NCI-H2196 treated with DMSO at 0.1 percent for 48 hours (cell line): ENCODE measurements around the gene LRBA.

Experiments used
- DNase-seq: peaks from one replicate; lab custom pipeline; 2025; ENCODE audit not compliant: unreplicated experiment; lab: John Stamatoyannopoulos, UW

The LRBA gene

DNA sequence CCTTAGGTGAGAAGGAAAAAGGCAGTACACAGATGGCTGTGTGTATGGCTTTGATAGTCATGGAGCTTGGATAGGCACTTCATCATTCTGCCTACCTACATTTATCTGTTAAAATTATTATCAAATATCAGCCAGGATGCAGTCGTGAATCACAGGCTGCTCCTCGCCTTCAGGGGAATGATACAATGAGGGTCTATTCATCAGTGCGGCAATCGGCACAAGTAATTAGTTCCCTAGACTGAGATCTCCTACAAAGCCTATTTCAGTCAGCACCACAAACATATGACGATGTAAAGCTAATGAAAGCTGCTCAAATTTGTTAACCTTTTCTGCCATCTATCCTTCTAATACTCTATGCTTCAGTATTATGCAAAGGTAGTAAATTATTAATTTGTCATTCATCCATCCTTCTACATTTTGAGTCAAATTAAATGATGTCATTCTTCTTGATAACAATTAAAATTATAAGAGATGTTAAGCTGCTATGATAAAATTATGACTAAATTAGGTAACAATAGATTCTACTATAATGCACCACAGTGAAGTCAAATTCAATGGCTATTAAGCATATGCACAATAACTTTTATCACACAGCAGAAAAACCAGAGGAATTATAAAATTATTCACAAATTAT lies 414.2 kb downstream of the LRBA start:
- DNase-seq = no peak

- no peak for DNase-seq
Measured at GRCh38 chr4:150599547-150599946, 415.5 kb downstream of the LRBA start.

GRCh38 chr4:150598909-150599308 lies 416.2 kb downstream of the LRBA start:
- no peak for DNase-seq

DNA sequence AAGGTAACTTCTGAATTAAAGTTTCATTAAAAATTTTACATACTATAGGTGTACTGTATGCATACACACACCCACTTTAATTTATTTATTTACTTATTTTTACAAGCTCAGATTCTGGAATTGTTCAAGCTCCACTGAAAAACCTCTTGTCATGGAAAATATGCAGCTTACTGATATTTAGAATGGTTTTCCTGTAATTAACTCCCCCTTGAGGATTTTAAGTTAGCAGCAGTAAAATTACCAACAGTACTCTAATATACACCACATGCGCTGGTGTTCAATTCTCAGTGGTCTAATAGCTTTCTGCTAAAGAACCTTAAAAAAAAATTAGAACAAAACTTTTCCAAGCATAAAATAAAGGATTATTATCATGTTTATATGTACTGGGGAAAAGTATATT lies 421.1 kb downstream of the LRBA start:
- no peak for DNase-seq

DNA sequence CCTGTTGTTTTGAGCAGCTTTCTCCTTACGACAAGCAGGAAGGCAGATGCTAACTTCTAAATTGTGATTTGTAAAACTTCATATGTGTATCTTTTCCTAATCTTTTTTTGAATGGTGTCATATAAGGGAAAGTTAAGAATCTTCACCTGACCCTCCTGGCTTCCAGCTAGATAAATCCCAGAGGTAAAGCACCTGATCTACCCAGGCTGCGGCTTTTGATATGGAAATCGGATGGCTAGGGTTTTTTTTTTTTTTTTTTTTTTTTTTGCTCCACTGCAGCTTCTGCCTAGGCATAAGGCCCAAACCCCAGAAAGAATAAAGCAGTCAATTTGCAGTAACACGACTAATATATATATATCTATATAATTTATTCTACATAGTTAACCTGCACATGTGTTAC lies 423.2 kb downstream of the LRBA start:
- DNase-seq = no peak

DNA sequence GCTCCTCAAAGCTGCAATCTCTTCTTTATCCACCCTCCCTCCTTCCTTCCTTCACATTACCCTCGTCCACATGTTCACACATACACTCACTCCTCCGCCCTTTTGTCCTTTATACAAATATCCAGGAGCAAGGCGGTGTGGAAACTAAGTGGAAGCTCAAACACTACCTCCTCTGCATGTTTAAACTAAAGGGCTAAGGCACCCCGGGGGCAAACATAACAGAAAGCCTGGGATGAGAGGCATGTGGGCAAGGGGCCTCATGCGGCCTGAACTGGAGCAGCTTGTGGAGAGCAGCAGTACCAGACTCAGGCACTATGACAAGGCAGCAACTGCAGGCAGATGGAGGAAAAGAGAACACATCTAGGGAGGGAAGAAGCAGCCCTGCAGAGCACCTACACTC lies 423.7 kb downstream of the LRBA start:
- DNase-seq = no peak

GRCh38 chr4:150590631-150591030 lies 424.5 kb downstream of the LRBA start:
- no peak for DNase-seq

DNA sequence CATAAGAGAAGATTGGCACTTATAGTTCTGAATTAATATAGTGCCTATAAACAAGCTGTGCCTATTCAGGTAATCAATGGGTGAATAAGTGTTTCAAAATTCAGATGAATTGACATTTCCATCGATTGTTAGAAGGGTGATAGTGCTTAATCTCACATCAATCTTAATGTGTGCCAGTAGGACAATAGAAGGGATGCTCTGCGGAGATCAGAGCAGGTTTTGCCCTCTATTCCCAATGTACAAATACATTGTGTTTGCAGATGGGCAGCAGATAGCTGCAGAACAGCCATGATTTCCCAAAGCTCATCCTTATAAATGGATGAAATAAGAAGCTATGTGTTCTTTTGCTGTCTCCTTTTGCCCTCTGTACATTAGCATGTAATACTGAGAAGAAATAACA lies 425.9 kb downstream of the LRBA start:
- no peak for DNase-seq

DNA sequence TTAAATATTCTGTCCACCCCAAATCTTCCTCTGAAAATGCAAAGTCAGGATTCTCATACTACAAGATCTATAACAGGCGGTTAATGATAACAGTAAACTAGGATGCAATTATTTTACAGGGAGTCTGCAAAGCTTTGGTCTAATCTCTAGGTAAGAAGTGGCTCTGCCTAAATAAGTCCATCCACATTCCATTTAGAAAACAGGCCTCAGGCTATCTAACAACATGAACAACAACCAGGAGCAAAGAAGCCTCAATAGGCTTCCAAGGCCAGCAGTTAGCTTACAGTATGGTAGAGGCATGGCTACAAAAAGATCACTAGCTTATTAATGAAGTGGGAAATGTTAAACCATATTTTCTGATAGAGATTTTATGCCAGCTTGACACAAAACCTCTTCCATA lies 426.8 kb downstream of the LRBA start:
- DNase-seq = no peak

DNA sequence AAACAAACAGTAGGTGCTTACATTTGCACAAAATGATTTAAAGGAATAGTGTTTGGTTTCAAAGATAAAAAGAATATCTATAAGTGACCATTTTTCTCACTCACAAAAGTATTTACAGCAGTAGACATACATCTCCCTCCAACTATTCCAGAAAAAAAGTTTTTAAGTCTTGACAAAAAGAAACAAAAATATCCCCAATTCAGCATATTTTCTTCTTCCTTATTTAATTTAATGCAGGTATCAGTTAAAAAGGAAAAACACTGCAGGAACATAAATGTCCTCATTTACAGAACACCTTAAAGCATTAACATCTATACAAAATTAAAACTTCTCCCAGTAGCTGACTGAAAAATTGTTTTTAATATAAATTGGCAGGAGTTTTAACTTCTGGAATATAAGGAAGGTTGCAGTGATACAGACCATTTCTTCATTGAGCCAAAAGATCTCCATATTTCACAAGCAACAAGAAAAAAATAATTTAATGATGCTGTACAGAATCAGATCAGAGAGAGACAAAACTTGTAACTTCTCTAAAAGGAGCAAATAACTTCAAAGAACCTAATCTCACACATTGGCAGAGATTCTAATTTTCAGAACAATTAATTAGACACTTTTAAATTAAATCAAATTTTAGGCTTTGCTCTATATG lies 428.8 kb downstream of the LRBA start:
- DNase-seq = no peak

- DNase-seq = no peak
Measured at GRCh38 chr4:150585611-150586010, 429.5 kb downstream of the LRBA start.

DNA sequence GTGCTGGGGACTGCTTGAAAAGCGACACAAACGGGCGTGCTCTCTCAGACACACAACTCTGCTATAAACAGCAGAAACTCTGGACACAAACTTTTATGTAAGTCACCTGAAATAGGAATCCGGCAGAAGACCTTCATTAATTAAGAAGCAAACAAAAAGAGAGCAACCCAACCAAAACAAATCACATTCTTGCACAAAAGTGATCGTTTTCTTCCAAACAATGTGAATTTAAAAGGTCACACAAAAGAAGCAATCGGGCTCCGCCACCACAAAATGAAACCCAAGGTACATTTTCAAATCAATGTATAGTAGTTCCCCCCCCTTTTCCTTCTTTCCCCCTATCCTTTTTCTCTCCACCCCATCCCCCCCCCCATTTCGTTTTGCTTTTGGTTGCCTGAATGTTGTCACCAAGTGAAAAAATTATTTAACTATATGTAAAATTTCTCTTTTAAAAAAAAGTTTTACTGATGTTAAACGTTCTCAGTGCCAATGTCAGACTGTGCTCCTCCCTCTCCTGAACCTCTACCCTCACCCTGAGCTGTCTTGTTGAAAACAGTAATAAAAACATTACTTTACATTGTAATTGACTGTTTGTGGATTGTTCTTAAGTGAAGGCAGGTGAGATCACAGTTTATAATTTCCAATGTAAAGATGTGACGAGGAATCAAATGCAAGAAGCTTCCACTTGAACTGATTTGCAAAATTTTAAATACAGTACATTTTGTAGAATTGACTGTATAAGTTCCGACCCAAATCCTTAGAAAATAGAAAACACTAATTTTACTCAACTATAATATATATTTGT lies 430.8 kb downstream of the LRBA start:
- DNase-seq = no peak

DNA sequence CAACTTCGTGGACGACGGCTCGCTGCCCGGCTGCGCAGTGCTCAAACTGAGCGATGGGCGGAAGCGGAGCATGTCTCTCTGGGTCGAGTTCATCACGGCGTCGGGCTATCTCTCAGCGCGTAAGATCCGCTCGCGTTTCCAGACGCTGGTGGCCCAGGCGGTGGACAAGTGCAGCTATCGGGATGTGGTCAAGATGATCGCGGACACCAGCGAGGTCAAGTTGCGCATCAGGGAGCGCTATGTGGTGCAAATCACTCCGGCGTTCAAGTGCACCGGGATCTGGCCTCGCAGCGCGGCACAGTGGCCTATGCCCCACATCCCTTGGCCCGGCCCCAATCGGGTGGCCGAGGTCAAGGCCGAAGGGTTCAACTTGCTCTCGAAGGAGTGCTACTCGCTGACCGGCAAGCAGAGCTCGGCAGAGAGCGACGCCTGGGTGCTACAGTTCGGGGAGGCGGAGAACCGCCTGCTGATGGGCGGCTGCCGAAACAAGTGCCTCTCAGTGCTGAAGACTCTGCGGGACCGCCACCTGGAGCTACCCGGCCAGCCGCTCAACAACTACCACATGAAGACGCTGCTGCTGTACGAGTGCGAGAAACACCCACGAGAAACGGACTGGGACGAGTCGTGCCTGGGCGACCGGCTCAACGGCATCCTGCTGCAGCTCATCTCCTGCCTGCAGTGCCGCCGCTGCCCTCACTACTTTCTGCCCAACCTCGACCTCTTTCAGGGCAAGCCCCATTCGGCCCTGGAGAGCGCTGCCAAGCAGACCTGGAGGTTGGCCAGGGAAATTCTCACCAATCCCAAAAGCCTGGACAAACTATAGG lies 431.6 kb downstream of the LRBA start:
- DNase-seq = no peak

- no peak for DNase-seq
Measured at GRCh38 chr4:150582873-150583286, 432.2 kb downstream of the LRBA start.

- DNase-seq = no peak
Measured at GRCh38 chr4:150582146-150582872, 432.8 kb downstream of the LRBA start, which contains the start of gene MAB21L2. Gene MAB21L2 (plus strand): TSS chr4:150582151. CDS start chr4:150583030, 879 bp downstream.

- DNase-seq = no peak
Measured at GRCh38 chr4:150581641-150582051, 433.4 kb downstream of the LRBA start.

- DNase-seq = no peak
Measured at GRCh38 chr4:150581056-150581605, 434.0 kb downstream of the LRBA start.

DNA sequence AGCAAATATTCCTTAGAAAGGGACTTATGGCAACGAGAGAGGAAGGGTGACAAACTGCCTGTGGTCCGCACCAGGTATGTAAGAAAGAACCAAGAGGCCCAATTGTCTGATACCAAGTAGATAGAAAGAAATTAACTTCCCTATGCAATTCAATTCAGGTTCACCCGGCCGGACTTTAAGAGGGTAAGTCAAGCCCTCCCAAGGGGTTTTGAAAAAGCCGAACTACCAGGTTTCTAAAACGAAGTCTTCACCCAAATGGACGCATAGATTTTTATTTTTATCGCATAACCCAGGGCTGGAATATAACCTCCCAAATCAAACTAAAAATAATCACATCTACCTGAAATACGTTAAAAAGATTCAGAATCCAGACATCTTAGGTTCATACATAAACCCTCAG lies 434.8 kb downstream of the LRBA start:
- DNase-seq = no peak

DNA sequence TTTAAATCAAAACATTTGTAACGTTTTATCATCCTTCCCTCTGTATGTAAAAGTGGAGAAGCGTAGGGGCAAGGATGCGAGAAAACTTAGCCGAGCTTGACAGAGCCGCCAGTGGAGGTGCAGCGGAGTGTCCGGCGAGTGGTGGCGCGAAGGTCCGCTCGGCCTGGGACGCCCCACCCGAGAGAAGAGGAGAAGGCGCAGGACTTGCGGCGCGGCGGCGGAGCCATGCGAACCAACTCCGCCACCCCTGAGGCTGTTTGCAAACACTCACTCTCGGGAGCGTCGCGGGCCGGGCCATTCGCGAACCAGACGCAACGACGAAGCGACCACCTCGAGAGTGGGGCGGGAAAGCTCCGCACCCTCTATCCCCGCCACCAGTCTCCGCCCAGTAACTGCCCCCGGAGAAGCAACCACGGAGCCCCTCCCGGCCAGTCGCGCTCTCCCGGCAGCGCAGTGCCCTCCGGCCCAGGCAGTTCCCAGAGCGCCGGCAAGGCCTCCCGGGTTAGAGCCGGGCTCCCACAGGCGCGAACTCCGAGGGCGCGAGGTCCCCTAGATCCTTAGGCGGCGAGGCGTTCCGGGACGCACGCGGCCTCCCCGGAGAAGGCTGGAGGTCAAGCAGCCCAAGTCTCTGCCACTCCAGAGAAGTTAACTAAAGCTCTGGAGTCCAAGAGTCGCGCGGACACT lies 435.4 kb downstream of the LRBA start:
- no peak for DNase-seq
